ENCODE measurements around the gene DUS3L.
"Not testable (repeated sequence)": the region's sequence is repeated elsewhere in the genome, so short reads cannot be mapped to it uniquely, and the experiment has no call there.

Gene DUS3L

DNA sequence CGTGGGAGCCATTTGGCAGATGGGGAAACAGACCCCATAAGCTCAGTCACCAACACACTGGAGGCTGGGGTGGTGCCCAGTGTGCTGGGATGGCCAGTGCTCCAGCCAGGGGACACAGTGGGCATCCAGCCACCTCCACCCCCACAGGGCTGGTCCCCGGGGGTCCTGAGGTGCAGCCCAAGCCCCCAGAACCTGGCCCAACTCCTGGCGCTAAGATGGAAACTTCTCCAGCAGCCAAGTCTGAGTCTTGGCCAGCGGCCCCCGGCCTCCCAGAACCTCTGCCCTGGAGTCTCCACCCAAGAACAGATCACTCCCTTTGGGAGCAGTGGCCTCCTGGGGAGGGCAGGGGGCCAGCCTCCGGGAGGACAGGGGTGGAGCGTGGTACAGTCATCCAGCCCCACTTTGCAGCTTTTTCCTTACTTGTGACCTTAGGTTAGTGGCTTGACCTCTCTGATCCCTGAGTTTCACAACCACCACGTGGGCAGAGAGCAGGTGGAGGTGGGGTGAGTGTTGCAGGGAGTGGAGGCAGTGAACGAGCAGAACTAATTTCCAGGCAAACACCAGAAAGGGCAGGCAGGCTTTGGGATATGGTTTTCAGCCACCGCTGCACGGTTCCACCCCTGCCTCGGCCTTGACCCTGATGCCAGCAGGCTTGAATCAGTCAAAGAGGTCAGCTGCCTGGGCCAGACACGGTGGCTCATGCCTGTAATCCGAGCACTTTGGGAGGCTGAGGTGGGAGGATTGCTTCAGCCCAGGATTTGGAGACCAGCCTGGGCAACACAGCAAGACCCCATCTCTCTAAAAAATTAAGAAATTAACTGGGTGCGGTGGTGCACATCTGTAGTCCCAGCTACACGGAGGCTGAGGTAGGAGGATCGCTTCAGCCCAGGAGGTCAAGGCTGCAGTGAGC is 9.7 kb upstream of the DUS3L start:
- no peak for DNase-seq (ENCODE audit: low spot score)

DNA sequence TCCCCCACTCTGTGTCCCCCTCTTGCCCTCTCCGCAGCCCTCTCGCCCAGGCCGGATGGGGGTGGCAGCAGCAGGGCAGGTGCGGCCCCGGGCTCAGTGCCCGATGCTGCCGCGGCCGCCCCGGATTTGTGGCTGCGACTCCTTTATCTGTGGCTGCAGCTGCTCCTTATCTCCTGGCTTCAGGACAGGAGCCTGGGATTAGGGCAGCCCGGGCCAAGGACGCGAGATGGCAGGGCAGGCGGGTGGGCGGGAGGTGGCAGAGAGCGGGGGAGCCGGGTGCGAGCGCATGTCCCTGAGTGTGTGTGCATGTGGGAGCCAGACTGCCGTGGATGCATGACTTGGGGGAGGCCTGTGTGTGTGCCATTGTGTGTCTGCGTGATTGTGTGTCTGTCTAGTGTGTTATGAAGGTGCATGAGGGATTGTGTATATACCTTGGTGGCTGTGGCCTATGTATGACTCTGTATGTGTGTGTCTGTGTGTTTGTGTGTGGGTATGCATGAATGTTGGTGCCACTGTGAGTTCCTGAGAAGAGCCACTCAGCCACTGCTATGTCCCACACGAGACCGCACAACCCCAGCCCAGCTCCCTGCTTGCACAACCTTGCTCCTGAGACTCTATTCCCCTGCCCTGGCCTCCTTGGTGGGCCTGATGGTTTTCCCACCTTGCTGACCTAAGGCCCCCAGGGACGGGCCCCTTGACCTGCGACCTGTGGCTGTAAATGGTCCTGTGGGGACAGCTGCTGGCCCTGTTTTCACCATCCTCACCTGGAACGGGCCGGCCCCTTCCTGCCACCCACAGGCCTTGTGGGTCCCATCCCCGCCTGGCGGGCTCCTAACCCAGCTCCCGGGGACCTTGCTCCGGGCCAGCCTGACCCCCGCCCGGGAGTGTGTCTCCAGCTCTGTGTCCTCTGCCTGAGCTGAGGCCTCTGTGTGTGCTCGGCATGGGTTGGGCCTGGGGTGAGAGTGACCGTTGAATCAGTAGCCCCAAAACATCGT is 8.6 kb upstream of the DUS3L start:
- no peak for DNase-seq (ENCODE audit: low spot score)

DNA sequence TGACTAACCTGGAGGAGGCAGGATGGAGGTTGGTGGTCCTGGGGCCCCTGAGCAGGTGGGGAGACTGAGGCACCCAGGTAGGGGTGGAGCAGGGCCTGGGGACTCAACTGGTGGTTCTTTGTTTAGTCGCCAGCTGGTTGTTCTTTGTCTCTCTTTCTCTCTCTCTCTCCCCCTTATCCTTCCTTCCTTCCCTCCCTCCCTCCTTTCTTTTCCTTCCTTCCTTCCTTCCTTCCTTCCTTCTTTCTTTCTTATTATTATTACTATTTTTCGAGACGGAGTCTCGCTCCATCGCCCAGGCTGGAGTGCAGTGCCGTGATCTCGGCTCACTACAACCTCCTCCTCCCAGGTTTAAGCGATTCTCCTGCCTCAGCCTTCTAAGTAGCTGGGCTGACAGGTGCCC is 7.3 kb upstream of the DUS3L start:
- no peak for DNase-seq (ENCODE audit: low spot score)

DNA sequence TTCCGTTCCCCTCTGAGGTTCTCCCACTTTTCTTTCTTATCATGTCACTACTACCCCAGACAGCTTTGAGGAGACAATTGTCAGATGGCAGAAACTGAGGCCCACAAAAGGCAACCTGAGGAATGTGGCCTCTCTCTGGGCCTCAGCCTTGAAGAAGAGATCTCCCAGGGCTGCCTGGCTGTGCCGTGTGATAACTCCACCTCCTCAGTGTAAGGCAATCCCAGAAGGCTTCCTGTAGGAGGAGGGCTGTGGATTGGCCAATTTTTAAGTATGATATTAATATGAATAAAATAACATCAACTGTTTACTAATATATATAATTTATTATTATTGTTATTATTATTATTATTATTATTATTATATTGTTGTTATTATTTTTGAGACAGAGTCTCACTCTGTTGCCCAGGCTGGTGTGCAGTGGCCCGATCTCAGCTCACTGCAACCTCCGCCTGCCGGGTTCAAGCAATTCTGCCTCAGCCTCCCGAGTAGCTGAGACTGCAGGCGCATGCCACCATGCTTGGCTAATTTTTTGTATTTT is 4.5 kb upstream of the DUS3L start:
- DNase-seq (ENCODE audit: low spot score): no peak

DNA sequence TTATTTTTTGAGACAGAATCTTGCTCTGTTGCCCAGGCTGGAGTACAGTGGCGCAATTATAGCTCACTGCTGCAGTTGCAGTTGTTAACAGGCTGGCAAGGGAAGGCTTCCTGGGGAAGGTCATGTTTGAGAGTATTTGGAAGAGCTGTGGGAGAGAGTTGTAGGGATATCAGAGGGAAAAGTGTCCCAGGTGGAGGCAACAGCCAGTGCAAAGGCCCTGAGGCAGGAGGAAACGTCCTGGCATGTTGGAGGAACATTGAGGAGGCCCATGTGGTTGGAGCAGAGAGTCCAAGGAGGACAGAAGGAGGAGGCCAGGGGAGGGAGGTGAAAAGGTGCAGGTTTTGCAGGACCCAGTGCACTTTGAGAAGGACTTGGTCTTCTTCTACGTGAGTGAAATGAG is 2.2 kb upstream of the DUS3L start:
- no peak for DNase-seq (ENCODE audit: low spot score)

DNA sequence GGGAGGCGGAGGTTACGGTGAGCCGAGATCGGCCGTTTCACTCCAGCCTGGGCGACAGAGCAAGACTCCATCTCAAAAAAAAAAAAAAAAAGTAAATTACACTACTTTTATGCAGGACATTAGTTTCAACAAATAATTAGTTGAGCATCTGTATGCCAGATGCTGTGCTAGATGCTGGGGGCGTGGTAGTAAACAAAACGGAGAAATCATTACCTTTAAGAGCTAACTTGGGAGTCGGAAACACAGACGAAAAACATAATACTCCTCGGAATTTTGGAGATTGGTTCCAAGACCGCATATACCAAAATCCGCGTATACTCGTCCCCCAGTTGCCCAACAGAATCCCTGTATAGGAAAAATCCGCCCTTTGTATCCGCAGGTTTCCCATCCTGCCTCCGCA is 1.3 kb upstream of the DUS3L start:
- DNase-seq (ENCODE audit: low spot score): no peak

DNA sequence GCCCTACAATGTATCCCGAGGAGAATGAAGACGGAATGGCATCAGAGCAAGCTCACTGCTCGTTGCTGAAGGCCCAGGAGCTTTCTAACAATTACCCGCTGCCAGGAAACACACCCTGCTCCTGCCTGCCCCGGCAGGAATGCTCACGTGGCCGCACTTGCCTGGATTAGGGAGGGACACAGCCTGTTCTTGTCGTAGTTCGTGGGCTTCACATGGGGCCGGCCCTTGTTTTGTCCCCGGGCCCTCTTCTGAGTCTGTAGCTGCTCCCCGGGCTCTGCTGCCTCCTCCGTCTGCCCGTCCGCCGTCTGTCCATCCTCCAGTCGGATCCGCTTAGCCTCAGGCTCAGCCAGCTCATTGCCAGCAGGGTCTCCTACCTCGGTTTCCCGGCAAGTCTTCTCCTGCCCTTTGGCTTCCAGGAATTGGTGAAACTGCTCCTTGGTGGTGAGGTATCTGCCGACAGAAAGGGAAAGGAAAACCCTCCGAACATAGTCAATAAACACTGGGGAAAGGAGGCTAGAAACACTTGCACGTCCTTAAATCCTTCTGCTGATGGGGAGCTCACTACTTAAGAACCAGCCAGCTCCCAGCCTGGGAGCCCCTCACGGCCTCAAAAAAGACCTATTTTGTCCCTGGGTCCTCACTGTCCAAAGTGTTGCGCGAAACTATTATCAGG is 941 bp downstream of the DUS3L start:
- no peak for DNase-seq (ENCODE audit: low spot score)

DNA sequence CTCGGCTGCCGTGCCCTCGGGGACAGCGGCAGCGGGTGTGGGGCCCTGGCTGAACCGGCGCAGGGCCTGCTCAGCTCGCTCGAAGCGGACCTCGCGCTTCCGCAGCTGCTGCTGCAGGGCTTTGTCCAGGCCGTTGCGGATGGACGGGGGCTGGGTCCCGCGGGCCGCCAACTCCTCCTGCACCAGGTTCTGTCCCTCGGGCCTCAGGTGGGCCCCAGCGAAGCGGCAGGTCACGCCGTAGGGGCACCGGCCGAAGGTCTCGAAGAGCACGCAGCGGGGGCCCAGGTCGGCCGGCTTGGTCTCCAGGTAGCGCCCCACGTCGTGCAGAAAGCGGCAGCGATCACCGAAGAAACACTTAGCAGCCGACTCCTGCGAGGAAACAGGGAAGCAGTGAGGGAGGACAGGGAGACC is 1.6 kb downstream of the DUS3L start:
- no peak for DNase-seq (ENCODE audit: low spot score)

DNA sequence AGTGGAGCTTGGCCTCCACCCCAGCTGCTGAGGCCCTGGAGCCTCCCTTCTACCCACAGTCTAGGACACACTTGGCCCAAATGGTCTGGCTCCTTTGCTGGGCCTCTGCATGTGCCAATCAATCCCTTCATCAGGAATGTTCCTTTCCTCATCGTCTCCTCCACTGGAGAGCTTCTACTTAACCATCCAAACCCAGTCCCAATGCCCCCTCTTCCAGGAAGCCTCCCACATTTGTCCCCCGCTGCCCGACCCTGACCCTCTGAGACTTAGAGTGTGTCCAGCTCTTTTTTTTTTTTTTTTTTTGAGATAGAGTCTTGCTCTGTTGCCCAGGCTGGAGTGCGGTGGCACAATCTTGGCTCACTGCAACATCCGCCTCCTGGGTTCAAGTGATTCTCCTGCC is 2.5 kb downstream of the DUS3L start:
- DNase-seq (ENCODE audit: low spot score): no peak

DNA sequence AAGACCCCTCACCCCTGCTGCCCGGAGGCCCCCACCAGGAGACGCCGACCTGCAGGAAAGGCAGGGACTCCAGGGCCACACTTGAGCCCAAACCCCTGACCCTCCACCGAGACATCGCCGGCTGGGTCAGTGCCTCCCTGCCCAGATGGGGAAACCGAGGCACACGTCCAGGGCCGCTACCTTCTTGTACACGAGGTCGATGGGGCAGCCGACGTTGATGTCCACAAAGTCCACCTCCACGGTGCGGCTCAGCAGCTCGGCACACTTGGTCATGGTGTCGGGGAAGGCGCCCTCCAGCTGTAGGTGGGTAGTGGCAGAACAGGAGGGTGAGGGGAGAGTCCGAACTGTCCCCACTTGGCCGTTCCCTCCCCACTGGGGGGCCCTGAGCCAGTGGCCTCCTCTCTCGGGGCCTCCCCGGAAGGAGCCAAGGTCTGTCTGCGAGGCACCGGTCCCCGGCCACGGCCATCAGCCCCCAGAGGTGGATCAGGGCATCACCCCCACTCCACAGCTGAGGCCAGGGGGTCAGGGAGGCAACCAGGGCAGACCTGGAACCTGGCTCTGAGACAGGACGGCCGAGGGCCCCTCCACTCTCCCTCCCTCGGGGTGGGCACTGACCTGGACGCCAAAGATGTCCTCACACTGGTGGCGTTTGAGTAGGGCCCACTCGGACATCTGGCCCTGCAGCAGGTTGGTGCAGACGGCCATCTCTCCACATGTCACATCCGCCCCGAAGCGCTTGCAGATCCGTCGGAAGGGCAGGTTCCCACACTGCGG is 3.4 kb downstream of the DUS3L start:
- DNase-seq (ENCODE audit: low spot score): no peak

DNA sequence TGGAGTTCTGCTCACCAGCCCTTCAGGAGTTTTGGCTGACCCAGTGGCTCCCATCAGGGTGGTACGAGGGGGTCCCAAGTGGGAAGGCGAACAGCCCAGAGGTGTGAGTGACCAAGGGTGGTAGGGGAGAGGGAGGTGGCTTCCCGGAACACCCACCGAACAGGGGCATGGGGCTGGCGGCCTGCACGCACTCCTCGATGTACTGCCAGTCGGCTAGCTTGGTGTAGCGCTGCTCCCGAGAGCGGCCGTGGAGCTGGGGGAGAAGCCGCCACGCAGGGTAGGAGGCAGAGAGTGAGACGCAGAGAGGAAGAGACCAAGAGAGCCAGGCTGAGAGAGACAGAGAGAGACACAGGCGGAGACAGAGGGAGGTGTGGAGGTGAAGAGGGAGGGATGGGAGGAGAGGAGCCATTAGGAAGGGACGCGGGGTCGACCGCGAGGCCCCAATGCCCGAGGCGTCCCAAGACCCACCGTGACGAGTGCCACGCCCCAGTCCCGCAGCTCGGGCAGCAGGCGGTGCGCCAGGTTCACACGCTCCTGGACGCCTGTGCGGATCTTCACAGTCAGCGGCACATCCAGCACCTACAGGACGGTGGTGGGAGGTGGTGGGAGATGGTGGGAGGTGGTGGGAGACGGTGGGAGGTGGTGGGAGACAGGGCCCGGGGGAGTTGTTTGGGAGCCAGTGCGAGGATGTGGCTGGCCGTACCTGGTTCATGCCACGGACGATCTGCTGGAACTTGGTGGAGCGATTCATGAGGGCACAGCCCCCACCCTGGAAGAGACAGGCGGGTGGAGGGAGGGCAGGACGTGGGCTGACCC is 4.2 kb downstream of the DUS3L start:
- no peak for DNase-seq (ENCODE audit: low spot score)

DNA sequence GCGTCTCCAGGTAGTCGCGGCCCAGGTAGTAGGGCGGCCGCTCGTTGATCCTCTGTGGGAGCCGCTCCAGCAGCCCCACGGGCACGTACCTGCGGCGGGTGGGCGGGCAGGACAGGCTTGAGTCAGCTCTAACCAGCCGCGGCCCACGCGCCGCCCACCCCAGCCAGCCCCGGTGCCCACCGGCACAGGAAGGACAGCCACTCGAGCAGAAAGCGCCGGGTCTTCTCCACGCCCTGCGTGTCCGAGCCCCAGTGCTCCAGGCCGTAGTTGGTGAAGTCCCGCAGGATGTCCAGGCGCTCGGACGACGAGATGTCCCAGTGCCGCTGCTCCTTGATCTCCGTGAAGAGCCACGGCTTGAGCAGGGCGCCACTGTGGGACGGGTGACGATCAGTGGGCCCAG is 5.5 kb downstream of the DUS3L start:
- no peak for DNase-seq (ENCODE audit: low spot score)

DNA sequence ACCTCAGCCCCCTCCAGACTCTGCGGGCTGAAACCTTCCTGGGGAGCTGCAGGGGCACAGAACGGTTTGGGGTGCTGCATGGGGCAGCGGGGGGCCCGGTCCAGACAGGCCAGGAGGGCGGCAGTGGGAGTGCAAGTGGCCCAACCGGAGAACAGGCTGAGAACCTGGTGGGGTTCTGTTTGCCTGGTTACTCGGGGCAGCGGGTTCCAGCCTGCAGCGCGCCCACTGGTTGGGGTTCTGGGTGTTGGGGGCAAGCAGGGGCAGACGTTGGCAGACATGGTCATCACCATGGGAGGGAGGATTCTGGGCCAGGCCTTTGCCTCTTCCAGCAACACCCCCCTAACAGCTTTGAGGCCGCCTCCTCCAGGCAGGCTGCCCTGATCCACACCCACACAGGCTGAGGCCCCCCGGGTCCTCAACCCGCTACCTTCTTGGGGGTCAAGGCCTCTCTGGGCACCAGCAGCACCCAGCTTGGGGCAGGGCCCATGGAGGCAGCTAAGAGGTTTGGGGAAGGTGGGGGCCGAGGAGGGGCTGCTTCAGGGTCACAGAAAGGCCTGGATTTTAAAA is 6.3 kb downstream of the DUS3L start, which contains the start of gene PRR22:
Gene PRR22, minus strand, starts transcription at position 166 of the 567 bp plus-strand sequence. Its CDS starts 86 bp downstream, at position 80.
- no peak for DNase-seq (ENCODE audit: low spot score)

DNA sequence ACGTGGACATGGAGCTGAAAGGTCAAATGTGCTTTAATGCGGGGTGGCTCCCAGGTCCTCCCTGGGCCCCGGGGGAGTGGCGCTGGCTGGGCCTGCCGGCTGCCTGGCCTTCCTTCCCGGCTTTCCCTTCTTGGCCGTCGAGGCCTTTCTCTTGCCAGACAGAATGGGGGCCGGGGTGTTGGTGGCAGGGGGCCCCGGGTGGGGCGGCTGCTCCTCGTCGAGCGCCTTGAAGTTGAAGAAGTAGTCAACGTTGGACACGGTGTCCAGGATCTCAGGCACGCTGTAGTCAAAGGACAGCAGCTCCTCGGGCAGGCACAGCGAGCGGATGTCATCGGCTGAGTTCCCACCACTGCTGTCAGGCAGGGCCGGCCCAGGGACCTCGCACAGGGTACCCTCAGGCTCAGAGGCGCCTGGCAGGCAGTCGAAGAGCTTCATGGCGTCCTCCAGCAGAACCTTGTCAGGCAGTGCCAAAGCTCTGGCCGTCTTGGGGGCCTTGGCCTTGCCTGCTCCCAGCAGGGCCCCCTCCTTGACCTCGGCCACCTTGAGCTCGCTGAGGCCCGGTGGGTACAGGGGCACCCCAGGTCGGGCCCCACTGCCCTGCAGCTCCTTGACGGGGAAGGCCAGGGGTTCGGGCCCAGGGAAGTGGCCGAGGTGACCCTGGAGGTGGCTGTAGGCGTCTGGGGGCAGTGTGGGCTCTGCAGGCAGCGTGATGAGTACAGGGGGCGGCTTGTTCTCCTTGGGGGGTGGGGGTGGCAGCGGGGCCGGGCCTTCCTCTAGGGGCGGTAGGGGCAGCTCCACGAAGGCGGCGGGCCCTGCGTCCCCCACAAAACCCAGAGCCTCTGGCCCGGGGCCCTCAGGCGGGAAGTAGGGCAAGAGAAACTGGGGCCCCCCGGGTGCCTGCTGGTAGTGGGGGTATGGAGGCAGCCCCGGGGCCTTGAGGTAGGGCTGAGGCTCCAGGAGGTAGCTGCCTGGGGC is 7.7 kb downstream of the DUS3L start:
- DNase-seq (ENCODE audit: low spot score): no peak

DNA sequence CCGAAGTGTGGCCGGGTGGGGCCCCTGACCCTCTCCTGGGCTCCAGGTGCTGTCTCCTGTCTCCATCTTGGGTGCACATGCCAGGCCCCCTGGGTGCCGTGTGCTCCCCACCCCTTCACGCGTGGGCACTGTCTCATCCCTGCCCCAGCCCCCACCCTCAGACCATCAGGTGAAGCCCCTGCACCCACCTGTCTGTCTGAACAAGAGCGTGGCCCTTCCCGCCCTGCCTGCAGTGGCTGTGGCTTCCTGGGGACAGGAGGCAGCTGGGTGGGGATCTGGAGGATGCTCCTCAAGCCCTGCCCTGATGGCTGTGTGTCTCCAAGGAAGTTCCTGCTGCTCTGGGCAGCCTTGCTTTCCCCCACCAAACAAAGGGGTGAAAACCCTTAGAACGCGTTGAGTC is 8.6 kb downstream of the DUS3L start:
- DNase-seq (ENCODE audit: low spot score): no peak

DNA sequence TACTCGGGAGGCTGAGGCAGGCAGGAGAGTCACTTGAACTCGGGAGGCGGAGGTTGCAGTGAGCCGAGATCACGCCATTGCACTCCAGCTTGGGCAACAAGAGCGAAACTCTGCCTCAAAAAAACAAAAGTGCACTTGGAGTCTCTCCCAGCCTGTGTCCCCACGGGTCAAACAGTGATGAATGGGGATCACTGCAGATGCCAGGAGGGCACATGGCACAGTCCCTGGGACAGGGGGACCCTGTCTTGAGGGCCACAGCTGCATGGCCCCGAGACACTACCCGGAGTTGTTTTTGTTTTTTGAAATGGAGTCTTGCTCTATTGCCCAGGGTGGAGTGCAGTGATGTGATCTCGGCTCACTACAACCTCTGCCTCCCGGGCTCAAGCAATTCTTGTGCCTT is 10.0 kb downstream of the DUS3L start:
- DNase-seq (ENCODE audit: low spot score): not testable (repeated sequence)

DNA sequence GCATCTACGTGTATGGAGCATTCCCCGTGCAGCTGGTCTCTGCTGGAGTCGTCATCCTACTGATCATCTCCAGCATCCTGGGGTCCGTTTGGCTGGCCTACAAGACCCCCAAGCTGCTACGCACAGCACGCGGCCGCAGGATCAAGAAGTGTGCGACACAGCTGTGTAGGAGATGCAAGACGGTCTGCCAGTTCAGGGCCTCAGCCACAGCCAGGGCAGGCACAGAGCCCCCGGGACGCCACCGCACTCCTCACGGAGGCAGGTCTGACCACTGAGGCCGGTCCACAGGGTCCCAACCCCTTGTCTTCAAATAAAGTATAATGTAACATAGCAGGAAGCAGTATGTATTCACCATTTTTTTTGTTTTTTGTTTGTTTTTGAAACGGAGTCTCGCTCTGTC is 12.6 kb downstream of the DUS3L start:
- no peak for DNase-seq (ENCODE audit: low spot score)

DNA sequence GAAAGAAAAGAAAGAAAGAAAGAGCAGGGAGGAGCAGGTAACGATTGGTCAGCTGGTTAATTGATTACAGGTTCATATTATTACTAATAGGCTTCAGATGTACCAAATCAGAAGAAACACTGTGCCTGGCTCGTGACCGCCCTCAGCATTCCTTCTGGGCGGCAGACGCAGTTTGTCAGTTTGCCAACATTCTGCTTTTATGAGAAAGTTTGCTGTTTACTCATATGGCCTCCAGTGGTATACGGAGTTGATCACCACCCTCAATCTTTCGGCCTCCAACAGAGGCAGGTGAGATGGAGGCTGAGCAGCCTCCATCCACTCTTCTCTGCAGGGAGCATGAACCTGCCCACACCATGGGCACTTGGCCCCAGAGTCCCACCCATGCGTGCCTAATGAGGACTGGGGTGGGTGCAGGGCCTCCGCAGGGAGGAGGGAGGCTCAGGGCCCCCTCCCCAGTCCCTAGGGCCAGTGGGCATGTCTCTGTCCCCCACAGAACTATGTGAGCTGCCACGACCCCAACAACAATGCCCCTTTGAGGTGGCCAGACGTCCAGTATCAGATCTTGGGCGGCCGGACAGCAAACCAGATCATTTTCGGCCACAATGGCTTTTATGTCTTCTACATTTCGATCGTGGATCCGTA is 15.2 kb downstream of the DUS3L start:
- DNase-seq (ENCODE audit: low spot score): no peak
